WERI-Rb-1 (cell line): Measurements from ENCODE around the gene EXOC3L1.

ENCODE experiments used
- DNase-seq: peaks from one replicate; pipeline ENCODE4 v3.0.0-alpha.2; 2020
- H3K27ac ChIP-seq: fragments of 250-450 bp; sonication (Bioruptor Pico); 2 replicates; pipeline ENCODE4 v1.5.1; 2020; ENCODE audit warnings: mild to moderate bottlenecking, moderate library complexity
- H3K27me3 ChIP-seq: fragments of 250-450 bp; sonication (Bioruptor Pico); 2 replicates; pipeline ENCODE4 v1.5.1; 2021; ENCODE audit warnings: mild to moderate bottlenecking, low read depth, moderate library complexity; ENCODE audit not compliant: insufficient read depth, severe bottlenecking
- H3K36me3 ChIP-seq: fragments of 250-450 bp; sonication (Bioruptor Pico); 2 replicates; pipeline ENCODE4 v1.5.1; 2020; ENCODE audit warnings: mild to moderate bottlenecking, moderate library complexity
- H3K4me3 ChIP-seq: 2 replicates; pipeline ENCODE4 v1.5.1; 2011; ENCODE audit warnings: low read depth, mild to moderate bottlenecking, control low read depth, low read length
- H3K9me3 ChIP-seq: fragments of 250-450 bp; sonication (Bioruptor Pico); 2 replicates; pipeline ENCODE4 v1.5.1; 2021; ENCODE audit warnings: mild to moderate bottlenecking, moderate library complexity; ENCODE audit not compliant: severe bottlenecking
- TF ChIP-seq, protein P1 (sequence below): IDR thresholded peaks from 2 replicates; pipeline ENCODE4 v1.5.1; 2011; ENCODE audit warnings: low read depth, mild to moderate bottlenecking, control low read depth, inconsistent platforms, low read length

Gene EXOC3L1

DNA sequence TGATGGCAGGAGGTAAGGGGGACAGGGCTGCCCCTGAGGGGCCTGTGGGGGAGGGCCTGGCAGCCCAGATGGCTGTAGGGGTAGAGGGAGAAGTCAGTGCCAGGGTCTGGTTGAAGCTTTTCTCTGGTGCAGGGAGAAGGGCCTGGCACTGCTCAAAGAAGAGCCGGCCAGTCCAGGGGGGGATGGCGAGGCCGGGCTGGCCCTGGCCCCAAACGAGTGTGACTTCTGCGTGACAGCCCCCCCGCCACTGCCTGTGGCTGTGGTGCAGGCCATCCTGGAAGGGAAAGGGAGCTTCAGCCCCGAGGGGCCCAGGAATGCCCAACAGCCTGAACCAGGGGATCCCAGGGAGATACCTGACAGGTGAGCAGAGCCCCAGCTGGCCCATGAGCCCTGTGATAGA lies 22.3 kb downstream of the EXOC3L1 start:
- TF ChIP-seq, protein P1, sequence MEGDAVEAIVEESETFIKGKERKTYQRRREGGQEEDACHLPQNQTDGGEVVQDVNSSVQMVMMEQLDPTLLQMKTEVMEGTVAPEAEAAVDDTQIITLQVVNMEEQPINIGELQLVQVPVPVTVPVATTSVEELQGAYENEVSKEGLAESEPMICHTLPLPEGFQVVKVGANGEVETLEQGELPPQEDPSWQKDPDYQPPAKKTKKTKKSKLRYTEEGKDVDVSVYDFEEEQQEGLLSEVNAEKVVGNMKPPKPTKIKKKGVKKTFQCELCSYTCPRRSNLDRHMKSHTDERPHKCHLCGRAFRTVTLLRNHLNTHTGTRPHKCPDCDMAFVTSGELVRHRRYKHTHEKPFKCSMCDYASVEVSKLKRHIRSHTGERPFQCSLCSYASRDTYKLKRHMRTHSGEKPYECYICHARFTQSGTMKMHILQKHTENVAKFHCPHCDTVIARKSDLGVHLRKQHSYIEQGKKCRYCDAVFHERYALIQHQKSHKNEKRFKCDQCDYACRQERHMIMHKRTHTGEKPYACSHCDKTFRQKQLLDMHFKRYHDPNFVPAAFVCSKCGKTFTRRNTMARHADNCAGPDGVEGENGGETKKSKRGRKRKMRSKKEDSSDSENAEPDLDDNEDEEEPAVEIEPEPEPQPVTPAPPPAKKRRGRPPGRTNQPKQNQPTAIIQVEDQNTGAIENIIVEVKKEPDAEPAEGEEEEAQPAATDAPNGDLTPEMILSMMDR: no peak
- Histone ChIP-seq H3K4me3 (no peak overlapping the region), H3K27me3 (no peaks in the 10 kb centered on the region), H3K27ac (peak overlapping the region; percentile 43), H3K36me3 (no peaks in the 10 kb centered on the region), H3K9me3 (no peaks in the 10 kb centered on the region)
- DNase-seq: no peak

DNA sequence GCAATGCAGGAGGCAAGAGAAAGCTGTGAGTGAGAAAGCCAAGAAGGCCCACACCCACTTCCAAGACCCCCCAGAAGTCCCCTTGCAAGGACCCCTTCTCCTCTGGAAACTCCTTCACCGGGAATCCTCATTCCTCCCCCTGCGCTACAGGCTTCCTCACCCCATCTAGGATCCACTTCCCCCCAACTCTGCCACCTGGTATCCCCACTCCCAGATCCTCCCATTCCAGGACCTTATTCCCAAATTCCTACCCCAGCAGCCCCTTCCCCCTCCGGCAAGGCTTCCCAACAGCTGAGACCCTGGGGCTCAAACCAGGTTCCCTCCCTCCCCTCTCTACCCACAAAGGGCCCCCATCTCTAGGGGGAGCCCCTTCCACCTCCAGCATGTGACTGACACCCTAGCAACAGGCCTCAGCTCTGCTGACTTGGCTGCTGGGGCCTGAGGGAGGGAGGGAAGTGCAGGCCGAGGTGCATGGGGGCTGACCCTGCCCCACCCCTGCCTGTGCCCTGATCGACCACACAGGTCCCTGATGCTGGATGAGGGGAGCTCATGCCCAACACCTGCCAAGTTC lies 23.3 kb downstream of the EXOC3L1 start:
- no peaks in the 10 kb centered on the region for H3K9me3 ChIP-seq
- TF ChIP-seq, protein P1: no peak
- H3K4me3 ChIP-seq: no peak overlapping the region
- no peaks in the 10 kb centered on the region for H3K36me3 ChIP-seq
- H3K27me3 ChIP-seq: no peaks in the 10 kb centered on the region
- no peak for DNase-seq
- no peak overlapping the region for H3K27ac ChIP-seq

DNA sequence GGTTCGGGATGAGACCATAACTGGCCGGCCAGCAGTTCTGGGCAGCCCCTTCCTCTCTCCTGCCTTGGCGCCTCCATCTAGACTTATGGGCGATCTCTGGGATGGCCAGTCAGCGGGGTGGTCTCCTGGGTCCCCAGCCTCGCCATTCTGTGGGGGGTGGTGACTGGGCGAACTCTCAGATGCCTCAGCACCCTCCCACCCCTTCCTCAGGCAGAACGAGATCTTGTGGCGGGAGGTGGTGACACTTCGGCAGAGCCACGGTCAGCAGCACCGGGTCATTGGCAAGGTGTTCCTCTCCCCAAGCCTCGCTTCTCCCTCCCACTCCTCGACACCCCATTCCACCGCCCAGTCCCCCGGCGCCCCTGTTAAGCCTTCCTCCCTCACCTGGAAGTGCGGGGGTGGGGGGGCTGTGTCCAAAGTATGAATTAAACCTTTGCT lies 23.8 kb downstream of the EXOC3L1 start:
- no peak for DNase-seq
- Histone ChIP-seq H3K27me3 (no peaks in the 10 kb centered on the region), H3K9me3 (no peaks in the 10 kb centered on the region), H3K36me3 (no peaks in the 10 kb centered on the region), H3K4me3 (no peak overlapping the region), H3K27ac (no peak overlapping the region)
- TF ChIP-seq, protein P1: no peak

DNA sequence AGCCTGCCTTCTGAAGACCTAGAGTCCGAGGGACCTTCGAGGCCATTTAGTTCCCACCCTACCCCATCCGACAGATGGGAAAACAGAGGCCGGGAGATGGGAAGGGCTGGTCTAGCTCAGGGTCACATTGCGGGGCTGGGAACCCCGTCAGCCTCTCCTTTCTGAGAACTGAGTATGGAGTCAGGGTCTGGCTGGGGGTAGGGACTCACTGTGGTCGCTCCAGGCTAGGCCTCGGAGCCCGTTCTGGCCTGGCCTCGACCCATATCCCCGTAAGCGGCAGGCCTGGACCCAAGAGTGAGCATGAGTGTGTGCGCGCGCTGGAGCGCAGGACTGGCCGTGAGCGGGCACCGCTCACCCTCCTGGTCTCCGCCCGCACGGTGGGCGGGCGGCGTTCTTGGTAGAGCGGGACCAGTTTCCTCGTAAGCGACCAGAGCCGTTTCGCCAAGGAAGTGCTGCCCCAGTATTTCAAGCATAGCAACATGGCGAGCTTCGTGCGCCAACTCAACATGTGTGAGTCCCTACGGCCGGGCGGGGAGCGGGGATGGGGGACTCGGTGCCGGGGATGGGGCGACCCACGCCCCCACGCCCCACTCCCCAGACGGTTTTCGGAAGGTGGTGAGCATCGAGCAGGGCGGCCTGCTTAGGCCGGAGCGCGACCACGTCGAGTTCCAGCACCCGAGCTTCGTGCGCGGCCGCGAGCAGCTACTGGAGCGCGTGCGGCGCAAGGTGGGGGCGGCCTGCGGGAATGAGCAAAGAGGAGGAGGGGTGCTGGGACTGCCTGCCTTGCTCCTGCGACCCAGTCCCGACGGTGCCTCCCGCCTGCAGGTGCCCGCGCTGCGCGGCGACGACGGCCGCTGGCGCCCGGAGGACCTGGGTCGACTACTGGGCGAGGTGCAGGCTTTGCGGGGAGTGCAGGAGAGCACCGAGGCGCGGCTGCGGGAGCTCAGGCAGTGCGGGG lies 24.5 kb downstream of the EXOC3L1 start:
- TF ChIP-seq, protein P1: no peak
- no peak for DNase-seq
- no peak overlapping the region for H3K27ac ChIP-seq

GRCh38 chr16:67164599-67165061 lies 25.3 kb downstream of the EXOC3L1 start, which contains the start of gene HSF4:
HSF4 (plus strand) TSS chr16:67164745; CDS start chr16:67164812, 67 bp downstream.
- peak within 1 kb of the TSS; percentile 92 for H3K27ac ChIP-seq
- peak within 1 kb of the TSS; percentile 59 for H3K4me3 ChIP-seq
- no peaks in the 10 kb centered on the region for H3K36me3 ChIP-seq
- H3K9me3 ChIP-seq: no peaks in the 10 kb centered on the region
- DNase-seq: no peak
- TF ChIP-seq, protein P1: no peak
- no peaks in the 10 kb centered on the region for H3K27me3 ChIP-seq

More for the DNA sequence above, 24.5 kb downstream of the EXOC3L1 start:
- no peaks in the 10 kb centered on the region for H3K36me3 ChIP-seq
- no peak overlapping the region for H3K4me3 ChIP-seq
- H3K27me3 ChIP-seq: no peaks in the 10 kb centered on the region
- no peaks in the 10 kb centered on the region for H3K9me3 ChIP-seq
